ENCODE results near the gene MSH5.

The MSH5 gene

GRCh38 chr6:31713465-31713864 lies 26.3 kb upstream of the MSH5 start:
- no peak for DNase-seq

GRCh38 chr6:31713991-31714684 lies 25.7 kb upstream of the MSH5 start:
- no peak for DNase-seq

GRCh38 chr6:31715022-31715958 lies 24.5 kb upstream of the MSH5 start, which contains the start of gene LY6G6D:
LY6G6D (plus strand) TSS chr6:31715348; CDS start chr6:31715356, 8 bp downstream.
- DNase-seq, result no peak

- no peak for DNase-seq
Measured at GRCh38 chr6:31717499-31718222, 22.1 kb upstream of the MSH5 start.

GRCh38 chr6:31718265-31718664 lies 21.5 kb upstream of the MSH5 start:
- DNase-seq, result no peak

- no peak for DNase-seq
Measured at GRCh38 chr6:31719001-31719400, 20.8 kb upstream of the MSH5 start.

- DNase-seq, result no peak
Measured at GRCh38 chr6:31720196-31720770, 19.5 kb upstream of the MSH5 start.

- DNase-seq, result no peak
Measured at GRCh38 chr6:31721351-31722020, 18.3 kb upstream of the MSH5 start, which contains the start of gene LY6G6C. LY6G6C (minus strand) TSS chr6:31721746; CDS start chr6:31721679, 67 bp downstream.

GRCh38 chr6:31722173-31722572 lies 17.6 kb upstream of the MSH5 start:
- DNase-seq, result no peak

- no peak for DNase-seq
Measured at GRCh38 chr6:31723245-31723979, 16.4 kb upstream of the MSH5 start, which contains the start of gene MPIG6B. MPIG6B (plus strand) TSS chr6:31723373; CDS start chr6:31723384, 11 bp downstream.

GRCh38 chr6:31723980-31724691 lies 15.7 kb upstream of the MSH5 start:
- DNase-seq, result no peak

- no peak for DNase-seq
Measured at GRCh38 chr6:31725502-31726350, 14.1 kb upstream of the MSH5 start.

GRCh38 chr6:31727034-31727716 lies 12.6 kb upstream of the MSH5 start:
- DNase-seq, result no peak

- no peak for DNase-seq
Measured at GRCh38 chr6:31727717-31728671, 11.8 kb upstream of the MSH5 start.

- DNase-seq, result no peak
Measured at GRCh38 chr6:31728767-31729514, 10.9 kb upstream of the MSH5 start, which contains the start of gene DDAH2. DDAH2 (minus strand) TSS chr6:31729299; CDS start chr6:31729161, 138 bp downstream.

GRCh38 chr6:31729515-31729978 lies 10.3 kb upstream of the MSH5 start:
- peak; percentile 72 for DNase-seq
